Astrocyte of the hippocampus (primary cell): ENCODE results near the gene NPY5R.
A peak's percentile ranks its signal among the peaks of the same experiment; 100 is the strongest.

Experiments
- DNase-seq: peaks from one replicate; pipeline ENCODE4 v3.0.0; 2011; ENCODE audit warnings: low read depth, low spot score

Gene NPY5R

GRCh38 chr4:163343604-163344146, at the start of gene NPY5R:
TSS of gene NPY5R (plus strand) at chr4:163343892. CDS start at chr4:163350274, 6,382 bp downstream.
- peak; percentile 24 for DNase-seq

DNA sequence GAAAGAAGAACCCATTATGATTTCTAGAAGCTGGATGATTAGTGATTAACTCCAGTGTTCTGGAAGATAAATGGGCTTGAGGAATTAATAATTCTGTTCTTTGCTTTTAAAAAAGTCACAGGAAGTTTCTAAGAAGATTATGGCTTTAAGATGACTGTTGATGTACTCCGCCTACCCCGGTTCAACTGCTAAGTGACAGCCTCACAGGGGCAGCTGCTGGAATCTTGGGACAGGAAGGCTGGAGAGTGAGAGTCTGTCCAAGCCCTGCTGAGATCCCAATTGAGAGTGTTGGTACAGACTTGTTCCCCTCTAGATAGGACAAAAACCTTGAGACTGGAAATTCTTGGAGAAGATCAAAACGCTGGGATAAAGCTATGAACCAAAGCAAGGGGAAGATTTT, 48.6 kb upstream of the NPY5R start:
- no peak for DNase-seq

DNA sequence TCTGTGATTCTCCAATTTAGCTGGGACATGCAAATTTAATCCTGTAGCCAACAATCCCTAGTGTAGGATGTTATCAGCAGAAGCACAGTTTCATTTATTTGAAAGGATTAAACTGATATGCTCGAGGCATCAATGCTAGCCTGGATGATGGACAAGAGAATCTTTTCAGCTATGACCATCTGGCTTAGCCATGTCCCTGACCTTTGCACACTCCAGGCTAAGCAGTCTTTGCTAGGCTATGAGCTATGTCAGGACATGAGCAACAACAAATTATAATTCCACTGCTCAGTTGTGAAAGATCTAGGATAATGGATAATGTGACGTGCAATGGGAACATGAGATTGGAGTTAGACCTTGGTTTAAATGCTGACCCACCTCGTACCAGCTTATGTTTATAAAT, 43.2 kb upstream of the NPY5R start:
- DNase-seq, result no peak

GRCh38 chr4:163303069-163303468, 40.6 kb upstream of the NPY5R start:
- no peak for DNase-seq

- DNase-seq, result no peak
These were observed 34.2 kb upstream of the NPY5R start for GRCh38 chr4:163309466-163309865.

DNA sequence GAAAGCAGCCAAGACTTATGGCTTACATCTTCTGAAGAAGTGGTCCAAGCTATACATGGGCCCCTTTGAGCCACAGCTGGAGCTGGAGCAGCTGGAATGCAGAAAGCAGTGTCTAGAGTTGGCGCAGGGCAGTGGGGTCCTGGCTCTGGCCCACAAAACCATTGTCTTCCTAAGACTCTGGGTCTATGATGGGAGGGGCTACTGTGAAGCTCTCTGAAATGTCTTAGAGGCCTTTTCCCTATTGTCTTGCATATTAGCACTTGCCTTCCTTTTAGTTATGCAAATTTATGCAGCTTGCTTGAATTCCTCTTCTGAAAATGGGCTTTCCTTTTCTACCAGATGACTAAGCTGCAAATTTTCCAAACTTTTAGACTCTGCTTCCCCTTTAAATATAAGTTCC, 26.6 kb upstream of the NPY5R start:
- DNase-seq, result no peak

GRCh38 chr4:163330916-163331628, 12.6 kb upstream of the NPY5R start:
- DNase-seq, result no peak

DNA sequence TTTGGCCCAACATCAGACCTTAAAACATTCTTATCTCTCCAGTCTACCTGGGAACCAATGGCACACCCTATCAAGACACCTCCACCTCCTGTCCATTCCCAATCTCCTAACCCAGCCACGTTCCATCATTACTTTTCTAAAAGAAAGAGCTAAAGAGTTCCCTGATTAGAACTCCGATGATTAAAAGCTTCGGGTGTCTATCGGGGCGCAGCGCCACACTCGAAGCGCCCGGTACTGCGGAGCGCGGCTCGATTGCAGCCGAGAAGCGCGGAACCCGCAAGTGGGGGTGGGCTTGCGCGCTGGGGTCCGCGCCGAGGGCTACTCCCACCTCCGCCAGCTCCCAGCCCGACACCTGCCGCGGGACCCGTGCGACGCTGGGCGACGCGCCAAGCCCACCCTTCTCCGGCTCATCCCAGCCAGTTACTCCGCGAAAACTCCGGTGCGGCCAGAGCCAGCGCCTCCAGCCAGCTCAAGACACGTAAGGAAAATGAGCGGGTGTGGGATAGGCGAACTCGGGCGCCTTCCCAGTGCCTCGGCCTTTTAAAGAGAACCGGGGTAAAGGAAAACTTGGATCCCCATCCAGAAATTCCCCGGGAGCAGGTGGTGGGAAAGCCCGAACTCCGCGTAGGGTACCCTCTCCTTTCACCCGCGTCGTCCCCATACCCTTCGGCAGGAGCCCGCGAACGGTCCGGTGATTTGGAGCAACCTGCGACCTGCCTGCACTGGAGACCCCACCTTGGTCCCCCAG, 11.9 kb upstream of the NPY5R start:
- DNase-seq, result peak; percentile 58

DNA sequence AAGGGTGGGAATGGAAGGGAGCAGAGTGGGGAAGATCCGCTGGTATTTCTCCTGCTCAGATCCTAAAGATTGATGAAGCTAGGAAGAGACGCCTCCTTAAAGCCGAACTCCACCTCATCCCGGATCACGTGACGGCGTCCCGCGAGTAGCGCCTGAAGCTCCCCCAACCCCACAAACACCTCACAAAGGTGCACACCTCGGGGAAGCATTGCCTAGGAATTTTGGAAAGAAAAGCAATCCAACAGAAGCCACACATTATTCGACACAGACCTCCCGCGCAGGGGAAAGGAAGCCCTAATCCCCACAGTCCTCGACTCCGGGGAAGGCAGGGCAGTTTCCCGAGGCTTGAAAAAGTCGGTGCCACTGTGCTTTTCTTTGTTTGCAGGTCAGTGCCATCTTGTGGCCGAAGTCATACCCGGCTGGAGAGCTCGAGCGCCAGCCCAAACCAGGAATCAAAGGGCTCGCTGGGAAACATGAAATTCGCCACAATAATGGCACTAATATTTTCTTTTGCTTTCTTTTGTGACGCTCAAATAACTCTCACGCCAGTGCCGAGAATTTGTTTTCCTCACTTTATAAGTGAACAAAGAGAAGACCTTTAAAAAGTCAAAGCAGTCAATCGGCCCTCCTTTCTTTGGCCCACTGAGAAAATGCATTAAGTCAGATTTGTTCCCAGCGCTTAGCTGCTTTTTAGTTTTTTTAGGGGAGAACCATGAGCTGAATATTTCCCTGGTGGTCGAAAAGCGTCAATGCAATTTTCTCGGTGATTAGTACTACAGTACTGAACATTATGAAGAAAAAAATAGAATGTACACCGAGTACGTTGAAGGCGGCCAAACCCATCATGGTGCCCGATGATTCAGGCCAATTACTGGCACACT, 10.9 kb upstream of the NPY5R start, which contains the start of gene NPY1R:
Gene NPY1R, minus strand, starts transcription at position 71 of the 881 bp plus-strand sequence. CDS start 6,042 bp downstream, outside the sequence.
- DNase-seq, result peak; percentile 90

DNA sequence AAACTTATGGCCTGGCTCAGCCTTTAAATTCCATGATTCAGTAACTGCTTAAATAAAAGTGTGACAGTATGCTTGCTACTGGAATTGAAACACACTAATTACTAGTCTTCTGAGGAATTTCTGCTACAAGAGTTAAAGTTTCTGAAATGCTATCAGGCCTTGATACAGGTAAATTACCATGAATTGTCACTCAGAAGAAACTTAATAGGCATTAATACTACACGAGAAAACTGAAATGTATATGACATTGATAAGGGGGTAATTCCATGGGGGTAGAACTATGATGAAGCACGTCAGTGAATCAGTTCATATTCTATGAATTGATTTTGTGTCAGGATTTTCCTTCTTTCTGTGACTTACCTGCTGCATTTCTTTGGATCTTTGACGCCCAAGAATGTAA, 8.3 kb upstream of the NPY5R start:
- no peak for DNase-seq

DNA sequence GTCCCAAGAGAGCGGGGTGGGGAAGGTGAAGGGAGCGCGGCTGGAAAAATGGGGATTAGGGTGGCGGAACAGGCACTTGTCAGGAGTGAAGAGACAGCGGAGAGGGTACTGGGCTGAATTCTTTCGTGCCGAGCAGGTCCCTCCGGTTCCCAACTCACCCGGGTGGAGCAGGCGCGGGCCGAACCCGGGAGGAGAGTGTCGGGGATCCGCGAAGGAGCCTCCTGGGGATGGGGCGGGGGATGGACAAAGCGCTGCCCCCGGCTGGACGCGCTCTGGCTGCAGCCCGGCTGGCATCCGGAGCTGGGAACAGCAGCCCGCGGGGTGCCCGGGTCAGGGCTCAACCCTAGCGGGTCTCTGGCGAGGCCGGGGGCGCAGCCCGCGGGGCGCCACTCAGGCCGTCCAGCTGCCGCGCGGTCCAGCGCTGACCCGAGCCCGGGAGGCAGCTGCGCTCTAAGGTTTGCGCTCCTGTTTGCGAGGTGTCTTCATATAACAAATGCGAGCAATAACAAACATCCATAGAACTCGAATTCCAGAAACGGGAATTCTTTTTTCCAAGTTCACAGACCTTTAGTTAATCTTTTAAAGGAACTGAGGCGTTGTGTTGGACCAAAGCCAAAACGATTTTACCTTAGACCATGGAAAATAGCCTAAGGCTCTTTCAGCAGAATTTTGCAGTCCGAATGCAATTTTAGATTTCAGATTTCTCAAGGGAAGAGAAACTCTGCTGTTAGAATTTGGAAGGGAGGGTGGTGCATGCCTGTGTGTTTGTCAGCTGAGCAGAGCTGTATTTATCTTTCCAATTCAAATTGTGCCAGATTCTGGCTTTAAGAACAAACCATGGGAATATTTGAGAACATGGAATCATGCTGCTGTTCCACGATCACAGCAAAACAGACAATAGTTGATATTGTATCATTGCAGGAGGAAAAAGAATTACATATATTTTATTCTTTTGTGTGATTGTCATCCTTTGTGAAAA, 744 bp downstream of the NPY5R start:
- peak; percentile 39 for DNase-seq

DNA sequence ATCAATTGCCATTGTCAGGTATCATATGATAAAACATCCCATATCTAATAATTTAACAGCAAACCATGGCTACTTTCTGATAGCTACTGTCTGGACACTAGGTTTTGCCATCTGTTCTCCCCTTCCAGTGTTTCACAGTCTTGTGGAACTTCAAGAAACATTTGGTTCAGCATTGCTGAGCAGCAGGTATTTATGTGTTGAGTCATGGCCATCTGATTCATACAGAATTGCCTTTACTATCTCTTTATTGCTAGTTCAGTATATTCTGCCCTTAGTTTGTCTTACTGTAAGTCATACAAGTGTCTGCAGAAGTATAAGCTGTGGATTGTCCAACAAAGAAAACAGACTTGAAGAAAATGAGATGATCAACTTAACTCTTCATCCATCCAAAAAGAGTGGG, 7.0 kb downstream of the NPY5R start:
- no peak for DNase-seq

GRCh38 chr4:163353054-163353453, 9.4 kb downstream of the NPY5R start:
- DNase-seq, result no peak

DNA sequence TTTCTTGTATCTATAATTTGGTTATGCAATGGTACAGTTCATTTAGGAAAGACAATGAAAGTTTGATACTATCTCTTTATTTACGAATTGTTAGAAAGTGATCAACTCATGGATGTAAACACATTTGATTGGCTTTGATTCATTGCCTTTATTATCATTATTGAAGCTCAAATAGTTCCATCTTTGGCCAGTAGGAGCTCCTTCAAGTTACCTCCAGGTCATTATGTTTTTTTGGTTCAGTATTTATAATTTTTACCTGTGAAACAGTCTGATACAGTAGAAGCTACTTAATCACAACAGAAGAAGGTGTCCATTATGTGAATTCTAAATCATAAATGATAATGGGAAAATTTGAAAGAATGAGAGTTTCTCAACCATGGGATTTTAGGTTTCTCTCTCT, 12.4 kb downstream of the NPY5R start:
- no peak for DNase-seq

- DNase-seq, result no peak
These were observed 24.0 kb downstream of the NPY5R start for GRCh38 chr4:163367651-163368050.

- DNase-seq, result no peak
These were observed 28.3 kb downstream of the NPY5R start for GRCh38 chr4:163372029-163372428.

GRCh38 chr4:163378661-163379060, 35.0 kb downstream of the NPY5R start:
- no peak for DNase-seq

GRCh38 chr4:163380703-163381102, 37.0 kb downstream of the NPY5R start:
- no peak for DNase-seq

DNA sequence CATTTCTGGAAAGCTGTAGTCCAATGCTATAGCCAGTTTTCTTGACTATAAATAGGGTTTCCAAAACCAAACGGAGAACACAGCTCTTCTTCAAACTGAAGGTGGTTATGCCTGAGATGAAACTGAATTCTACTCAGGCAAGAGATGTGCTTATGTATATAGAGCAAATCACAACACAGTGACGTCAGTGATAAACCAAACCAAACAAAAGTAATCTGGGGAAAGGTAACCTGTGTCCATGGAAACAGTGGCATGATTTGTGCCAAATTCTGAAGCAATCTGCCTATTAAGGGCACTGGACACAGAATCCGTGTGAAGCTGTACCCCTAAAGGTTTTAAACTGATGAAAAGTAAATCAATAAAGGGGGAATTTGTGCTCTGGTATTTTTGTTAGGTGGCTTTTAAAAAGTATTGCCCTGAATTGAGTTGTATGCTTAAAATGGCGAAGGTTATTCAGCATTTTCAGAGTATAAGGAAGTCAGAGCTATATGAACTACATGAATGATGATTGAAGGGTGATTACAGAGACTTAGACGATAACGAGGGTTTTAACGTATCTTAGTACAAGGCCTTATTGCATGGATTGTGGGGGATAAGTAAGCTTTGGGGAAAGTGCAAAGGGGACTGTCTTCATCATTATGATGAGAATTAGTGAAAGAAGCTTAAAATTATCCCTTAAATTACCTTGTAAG, 38.6 kb downstream of the NPY5R start:
- DNase-seq, result no peak

GRCh38 chr4:163384434-163384833, 40.7 kb downstream of the NPY5R start:
- DNase-seq, result no peak
